Endodermal cell (in vitro differentiated cells): ENCODE data around the gene GLDN. TPM values are rescaled to one million over a fixed set of nuclear protein-coding genes. Genes with fewer than 3 reads are reported as not detected.
A peak's percentile ranks its signal among the peaks of the same experiment; 100 is the strongest.

Experiments used
- DNase-seq: peaks from one replicate; pipeline ENCODE4 v3.0.0-alpha.2; 2017
- H3K27ac ChIP-seq: 2 replicates; pipeline ENCODE4 v1.5.1; 2013; ENCODE audit warnings: mild to moderate bottlenecking, low read depth, low read length, moderate library complexity
- H3K27me3 ChIP-seq: 2 replicates; pipeline ENCODE4 v1.6.1; 2013; ENCODE audit warnings: mild to moderate bottlenecking, low read length, moderate library complexity; ENCODE audit not compliant: insufficient read depth, control insufficient read depth, poor library complexity, severe bottlenecking
- H3K36me3 ChIP-seq: 2 replicates; pipeline ENCODE4 v1.7.0; 2013; ENCODE audit warnings: mild to moderate bottlenecking, low read length, moderate library complexity; ENCODE audit not compliant: control insufficient read depth, insufficient read depth
- H3K4me1 ChIP-seq: one replicate; pipeline ENCODE4 v1.7.0; 2013; ENCODE audit warnings: low read length; ENCODE audit not compliant: control insufficient read depth, insufficient read depth
- H3K4me3 ChIP-seq: 2 replicates; pipeline ENCODE4 v1.5.1; 2013; ENCODE audit warnings: mild to moderate bottlenecking, low read length, moderate library complexity
- H3K9ac ChIP-seq: 2 replicates; pipeline ENCODE4 v1.6.1; 2013; ENCODE audit warnings: mild to moderate bottlenecking, low read length, moderate library complexity; ENCODE audit not compliant: poor library complexity, severe bottlenecking; ENCODE audit errors: extremely low read depth
- H3K9me3 ChIP-seq: 2 replicates; pipeline ENCODE4 v1.6.1; 2013; ENCODE audit warnings: mild to moderate bottlenecking, low read length, moderate library complexity; ENCODE audit not compliant: control insufficient read depth
- H3K27ac Mint-ChIP-seq: 2 replicates; pipeline ENCODE4 v1.8.0; 2020; ENCODE audit warnings: mixed read lengths
- H3K27me3 Mint-ChIP-seq: 2 replicates; pipeline ENCODE4 v1.8.0; 2021; ENCODE audit warnings: mild to moderate bottlenecking, mixed read lengths; ENCODE audit not compliant: insufficient read depth
- H3K36me3 Mint-ChIP-seq: 2 replicates; pipeline ENCODE4 v1.8.0; 2020; ENCODE audit warnings: low read depth, mixed read lengths
- H3K4me1 Mint-ChIP-seq: 2 replicates; pipeline ENCODE4 v1.8.0; 2020; ENCODE audit warnings: mixed read lengths
- H3K4me3 Mint-ChIP-seq: 2 replicates; pipeline ENCODE4 v1.8.0; 2020; ENCODE audit warnings: mild to moderate bottlenecking, moderate library complexity, mixed read lengths
- H3K9me3 Mint-ChIP-seq: 2 replicates; pipeline ENCODE4 v1.8.0; 2020; ENCODE audit warnings: mild to moderate bottlenecking, mixed read lengths
- WGBS, 2 experiments: methylation state at CpG; one replicate each; pipeline versions ENCODE4 v1.1.5 to v1.1.7; 2013; ENCODE audit warnings: missing lambda C conversion rate in 2 of 2, mixed read lengths in 1 of 2; ENCODE audit not compliant: insufficient coverage in 1 of 2, insufficient read length in 1 of 2; 5-methylcytosine and 5-hydroxymethylcytosine counted together
- total RNA-seq, 2 donors: library from RNA; stranded (reverse); fragmentation: NEBNext Ultra II Directional in 1 of 2; extraction: Animal tissue kit (Norgen Biotek cat#: 25700) in 1 of 2; gene quantifications; 2 replicates in 1 of 2; 3 replicates in 1 of 2; pipeline ENCODE4 v1.2.1, GENCODE V29; 2021
- TF ChIP-seq, protein P1 (sequence below): fragments of 200-600 bp; sonication (generic); conservative IDR thresholded peaks from 2 replicates; pipeline ENCODE4 v1.5.0; 2021; ENCODE audit warnings: antibody characterized with exemption, mild to moderate bottlenecking

The GLDN gene
- total RNA-seq, 2 donors from 2014 or later: 0.62 to 1.7 TPM

DNA sequence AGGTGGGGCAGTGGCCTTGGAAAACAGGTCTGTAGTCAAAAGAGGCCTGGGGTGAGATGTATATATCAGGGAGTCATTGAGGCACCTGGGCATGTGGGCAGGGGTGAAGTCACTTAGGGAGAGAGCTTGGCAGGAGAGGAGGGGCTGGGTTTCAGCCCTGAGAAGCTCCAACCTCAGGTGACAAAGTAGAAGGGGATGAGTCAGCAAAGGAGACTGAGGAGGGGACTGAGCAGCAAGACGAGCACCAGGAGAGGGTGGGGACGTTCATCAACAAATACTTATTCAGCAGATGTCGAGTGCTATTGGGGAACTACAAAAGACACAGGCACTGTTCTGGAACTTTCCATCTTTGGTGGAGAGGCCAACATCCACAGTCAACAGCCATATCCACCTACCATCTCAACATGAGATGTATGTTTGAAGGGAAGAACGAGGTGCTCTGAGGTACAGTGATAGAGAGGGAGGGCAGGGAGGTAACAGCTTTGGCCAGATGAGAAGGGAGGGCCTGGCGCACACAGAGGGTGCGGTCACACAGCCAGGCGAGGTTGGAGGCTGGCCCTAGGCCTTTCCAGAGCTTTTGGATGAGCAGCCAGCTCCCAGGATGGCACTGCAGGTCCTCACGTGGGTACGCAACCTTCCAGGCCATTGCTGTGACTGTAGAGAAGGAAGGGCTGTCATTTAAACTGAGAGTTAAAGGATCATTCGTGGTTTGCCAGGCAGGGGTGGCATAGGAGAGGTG is 45.7 kb downstream of the GLDN start:
- Histone ChIP-seq H3K27me3 (no peaks in the 10 kb centered on the region), H3K9ac (no peak overlapping the region), H3K4me1 (peaks cover 8% of the 10 kb centered on the region), H3K36me3 (no peaks in the 10 kb centered on the region), H3K27ac (no peak overlapping the region), H3K4me3 (no peak overlapping the region), H3K9me3 (no peaks in the 10 kb centered on the region)
- TF ChIP-seq, protein P1, sequence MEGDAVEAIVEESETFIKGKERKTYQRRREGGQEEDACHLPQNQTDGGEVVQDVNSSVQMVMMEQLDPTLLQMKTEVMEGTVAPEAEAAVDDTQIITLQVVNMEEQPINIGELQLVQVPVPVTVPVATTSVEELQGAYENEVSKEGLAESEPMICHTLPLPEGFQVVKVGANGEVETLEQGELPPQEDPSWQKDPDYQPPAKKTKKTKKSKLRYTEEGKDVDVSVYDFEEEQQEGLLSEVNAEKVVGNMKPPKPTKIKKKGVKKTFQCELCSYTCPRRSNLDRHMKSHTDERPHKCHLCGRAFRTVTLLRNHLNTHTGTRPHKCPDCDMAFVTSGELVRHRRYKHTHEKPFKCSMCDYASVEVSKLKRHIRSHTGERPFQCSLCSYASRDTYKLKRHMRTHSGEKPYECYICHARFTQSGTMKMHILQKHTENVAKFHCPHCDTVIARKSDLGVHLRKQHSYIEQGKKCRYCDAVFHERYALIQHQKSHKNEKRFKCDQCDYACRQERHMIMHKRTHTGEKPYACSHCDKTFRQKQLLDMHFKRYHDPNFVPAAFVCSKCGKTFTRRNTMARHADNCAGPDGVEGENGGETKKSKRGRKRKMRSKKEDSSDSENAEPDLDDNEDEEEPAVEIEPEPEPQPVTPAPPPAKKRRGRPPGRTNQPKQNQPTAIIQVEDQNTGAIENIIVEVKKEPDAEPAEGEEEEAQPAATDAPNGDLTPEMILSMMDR: no peak
- no peaks in the 10 kb centered on the region for H3K36me3 Mint-ChIP-seq
- no peak for DNase-seq
- H3K27me3 Mint-ChIP-seq: peaks cover 15% of the 10 kb centered on the region
- H3K9me3 Mint-ChIP-seq: peaks cover 5% of the 10 kb centered on the region
- H3K27ac Mint-ChIP-seq: peak overlapping the region; percentile 11
- no peak overlapping the region for H3K4me3 Mint-ChIP-seq
- WGBS, 2 experiments: 94 to 98% methylated on average over 5 to 10 of the region's 10 CpGs
- H3K4me1 Mint-ChIP-seq: peaks cover 5% of the 10 kb centered on the region

DNA sequence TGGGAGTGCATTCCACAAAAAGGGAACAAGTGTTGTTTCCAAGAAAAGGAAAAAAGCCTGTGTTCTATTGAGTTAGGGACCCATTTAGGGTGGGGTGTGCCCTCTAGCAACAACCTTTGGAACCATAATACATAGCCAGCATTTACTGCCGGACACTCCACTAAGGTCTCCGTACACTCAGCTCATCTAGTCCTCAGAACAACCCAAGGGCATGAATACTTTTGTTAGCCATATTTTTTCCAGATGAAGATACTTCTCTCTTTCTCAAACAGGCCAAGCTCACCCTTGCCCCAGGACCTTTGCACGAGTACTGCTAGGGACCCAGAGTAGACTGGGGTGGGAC is 46.2 kb downstream of the GLDN start:
- peaks cover 6% of the 10 kb centered on the region for H3K9me3 Mint-ChIP-seq
- H3K4me3 Mint-ChIP-seq: no peak overlapping the region
- peaks cover 5% of the 10 kb centered on the region for H3K4me1 Mint-ChIP-seq
- no peak for DNase-seq
- TF ChIP-seq, protein P1: no peak
- peaks cover 17% of the 10 kb centered on the region for H3K27me3 Mint-ChIP-seq
- Histone ChIP-seq H3K4me3 (no peak overlapping the region), H3K9ac (no peak overlapping the region), H3K27ac (no peak overlapping the region), H3K9me3 (no peaks in the 10 kb centered on the region), H3K27me3 (no peaks in the 10 kb centered on the region), H3K4me1 (peaks cover 8% of the 10 kb centered on the region), H3K36me3 (no peaks in the 10 kb centered on the region)
- WGBS, 2 experiments: 89 to 100% methylated on average over 2 to 3 of the region's 3 CpGs
- H3K36me3 Mint-ChIP-seq: no peaks in the 10 kb centered on the region
- no peak overlapping the region for H3K27ac Mint-ChIP-seq

DNA sequence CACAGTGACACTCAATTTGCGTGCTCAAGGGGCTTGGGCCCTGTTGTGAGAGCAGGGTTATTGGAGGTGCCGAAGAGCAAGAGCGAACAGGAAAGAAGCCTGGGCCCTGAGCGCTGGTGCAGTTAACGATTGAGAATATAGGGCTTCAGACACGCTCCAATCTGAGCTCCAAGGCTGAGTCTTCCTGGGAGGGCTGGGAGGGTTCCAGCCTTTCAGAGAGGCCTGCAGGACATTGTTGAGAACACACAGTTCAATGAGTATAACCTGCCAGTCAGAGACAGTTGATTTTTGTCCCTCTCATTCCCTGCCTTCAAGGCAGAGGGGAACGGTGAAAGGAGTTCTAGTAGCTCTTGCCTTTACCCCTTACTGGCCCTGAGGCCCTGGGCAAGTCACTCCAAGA is 47.3 kb downstream of the GLDN start:
- Mint-ChIP-seq H3K9me3 (peaks cover 10% of the 10 kb centered on the region), H3K27ac (no peak overlapping the region), H3K4me3 (no peak overlapping the region), H3K4me1 (peaks cover 5% of the 10 kb centered on the region), H3K27me3 (peaks cover 19% of the 10 kb centered on the region), H3K36me3 (no peaks in the 10 kb centered on the region)
- 92 to 95% methylated on average over 7 of the region's 7 CpGs for WGBS, 2 experiments
- Histone ChIP-seq H3K4me3 (no peak overlapping the region), H3K9me3 (no peaks in the 10 kb centered on the region), H3K27ac (no peak overlapping the region), H3K9ac (no peak overlapping the region), H3K4me1 (peaks cover 8% of the 10 kb centered on the region), H3K36me3 (no peaks in the 10 kb centered on the region), H3K27me3 (no peaks in the 10 kb centered on the region)
- no peak for DNase-seq
- TF ChIP-seq, protein P1: no peak
